ENCODE results near the gene MCIDAS.

The MCIDAS gene

GRCh38 chr5:55172051-55172899 is 54.8 kb downstream of the MCIDAS start:
- ATAC-seq (ENCODE audit: low read depth) (peak; percentile 65), DNase-seq (ENCODE audit: low spot score) (no peak)
- TF ChIP-seq, protein P1, sequence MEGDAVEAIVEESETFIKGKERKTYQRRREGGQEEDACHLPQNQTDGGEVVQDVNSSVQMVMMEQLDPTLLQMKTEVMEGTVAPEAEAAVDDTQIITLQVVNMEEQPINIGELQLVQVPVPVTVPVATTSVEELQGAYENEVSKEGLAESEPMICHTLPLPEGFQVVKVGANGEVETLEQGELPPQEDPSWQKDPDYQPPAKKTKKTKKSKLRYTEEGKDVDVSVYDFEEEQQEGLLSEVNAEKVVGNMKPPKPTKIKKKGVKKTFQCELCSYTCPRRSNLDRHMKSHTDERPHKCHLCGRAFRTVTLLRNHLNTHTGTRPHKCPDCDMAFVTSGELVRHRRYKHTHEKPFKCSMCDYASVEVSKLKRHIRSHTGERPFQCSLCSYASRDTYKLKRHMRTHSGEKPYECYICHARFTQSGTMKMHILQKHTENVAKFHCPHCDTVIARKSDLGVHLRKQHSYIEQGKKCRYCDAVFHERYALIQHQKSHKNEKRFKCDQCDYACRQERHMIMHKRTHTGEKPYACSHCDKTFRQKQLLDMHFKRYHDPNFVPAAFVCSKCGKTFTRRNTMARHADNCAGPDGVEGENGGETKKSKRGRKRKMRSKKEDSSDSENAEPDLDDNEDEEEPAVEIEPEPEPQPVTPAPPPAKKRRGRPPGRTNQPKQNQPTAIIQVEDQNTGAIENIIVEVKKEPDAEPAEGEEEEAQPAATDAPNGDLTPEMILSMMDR (IDR thresholded peaks at IDR 0.05; ENCODE audit: poor library complexity, severe bottlenecking), result peak; percentile 97
- no peak overlapping the region for H3K27ac ChIP-seq (ENCODE audit: poor library complexity, severe bottlenecking)
- H3K4me3 ChIP-seq (ENCODE audit: severe bottlenecking), result peak overlapping the region; percentile 42
- no peaks in the 10 kb centered on the region for H3K36me3 ChIP-seq (ENCODE audit: low read depth)
- no peaks in the 10 kb centered on the region for H3K27me3 ChIP-seq (ENCODE audit: insufficient read depth, poor library complexity, severe bottlenecking)
- no peaks in the 10 kb centered on the region for H3K9me3 ChIP-seq (ENCODE audit: severe bottlenecking)
- H3K4me1 ChIP-seq (ENCODE audit: insufficient read depth, poor library complexity, severe bottlenecking), result peaks cover 11% of the 10 kb centered on the region

DNA sequence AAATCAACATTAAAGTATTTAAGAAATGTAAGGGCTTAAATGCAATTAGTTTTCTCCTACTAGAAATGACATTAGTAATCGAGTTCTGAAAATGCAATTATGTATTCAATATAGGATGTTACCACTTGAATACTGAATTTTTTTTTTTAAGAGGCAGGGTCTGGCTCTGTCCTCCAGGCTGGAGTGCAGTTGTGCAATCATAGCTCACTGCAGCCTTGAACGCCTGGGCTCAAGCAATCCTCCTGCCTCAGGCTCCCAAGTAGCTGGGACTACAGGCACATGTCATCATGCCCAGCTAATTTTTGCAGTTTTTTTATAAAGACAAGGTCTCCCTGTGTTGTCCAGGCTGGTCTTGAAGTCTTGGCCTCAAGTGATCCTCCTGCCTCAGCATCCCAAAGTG is 55.6 kb downstream of the MCIDAS start:
- H3K4me1 ChIP-seq (ENCODE audit: insufficient read depth, poor library complexity, severe bottlenecking), result peaks cover 11% of the 10 kb centered on the region
- no peak for ATAC-seq (ENCODE audit: low read depth)
- TF ChIP-seq, protein P1 (IDR thresholded peaks at IDR 0.05; ENCODE audit: poor library complexity, severe bottlenecking), result no peak

More for the DNA sequence above, 55.6 kb downstream of the MCIDAS start:
- Histone ChIP-seq H3K9me3 (ENCODE audit: severe bottlenecking) (no peaks in the 10 kb centered on the region), H3K4me3 (ENCODE audit: severe bottlenecking) (no peak overlapping the region), H3K36me3 (ENCODE audit: low read depth) (no peaks in the 10 kb centered on the region), H3K27me3 (ENCODE audit: insufficient read depth, poor library complexity, severe bottlenecking) (no peaks in the 10 kb centered on the region), H3K27ac (ENCODE audit: poor library complexity, severe bottlenecking) (no peak overlapping the region)
- DNase-seq (ENCODE audit: low spot score), result no peak

Measured in RWPE2 (cell line).